WTC11 (cell line): ENCODE data around the gene DDX51. TPM values are rescaled to one million over a fixed set of nuclear protein-coding genes. Genes with fewer than 3 reads are reported as not detected.

Experiments used
- ATAC-seq: fragments of 200-7000 bp; cut with Tn5 transposase; 2 replicates; pipeline ENCODE4 v1.10.0; 2021; ENCODE audit warnings: mild to moderate bottlenecking, moderate library complexity
- CTCF ChIA-PET: fragments of 300-600 bp; sonication (Branson Sonifier 250); formaldehyde crosslinking; loops from one replicate; lab custom pipeline; 2021; ENCODE audit warnings: antibody characterized with exemption; lab: Charles Lee
- POLR2A ChIA-PET: fragments of 350-600 bp; sonication (Branson Sonifier 250); formaldehyde crosslinking; loops from one replicate; lab custom pipeline; 2021; ENCODE audit warnings: antibody characterized with exemption; lab: Charles Lee
- DNase-seq: peaks from one replicate; pipeline ENCODE4 v3.0.0; 2021; ENCODE audit warnings: low spot score
- H3K27ac Mint-ChIP-seq: 2 replicates; pipeline ENCODE4 v1.8.0; 2021; ENCODE audit warnings: mixed read lengths
- H3K27me3 Mint-ChIP-seq: 2 replicates; pipeline ENCODE4 v1.8.0; 2021; ENCODE audit warnings: low read depth, mild to moderate bottlenecking, moderate library complexity, mixed read lengths
- H3K36me3 Mint-ChIP-seq: 2 replicates; pipeline ENCODE4 v1.8.0; 2021; ENCODE audit warnings: mixed read lengths
- H3K4me1 Mint-ChIP-seq: 2 replicates; pipeline ENCODE4 v1.8.0; 2022; ENCODE audit warnings: mixed read lengths
- H3K4me3 Mint-ChIP-seq: 2 replicates; pipeline ENCODE4 v1.8.0; 2021; ENCODE audit warnings: mild to moderate bottlenecking, moderate library complexity, mixed read lengths
- H3K9me3 Mint-ChIP-seq: 2 replicates; pipeline ENCODE4 v1.8.0; 2021; ENCODE audit warnings: mixed read lengths
- GTF2I ChIP-seq: fragments of 250-450 bp; sonication (Bioruptor Pico); conservative IDR thresholded peaks from 2 replicates; pipeline ENCODE4 v1.4.0; 2021; ENCODE audit warnings: mild to moderate bottlenecking
- JAZF1 ChIP-seq: fragments of 250-450 bp; sonication (Bioruptor Pico); IDR thresholded peaks from 2 replicates; pipeline ENCODE4 v1.9.0; 2021; ENCODE audit warnings: moderate library complexity, mild to moderate bottlenecking, inconsistent platforms
- NR2C2 ChIP-seq: sonication (generic); formaldehyde crosslinking; IDR thresholded peaks from 2 replicates; pipeline ENCODE4 v1.8.0; 2022; ENCODE audit warnings: mild to moderate bottlenecking, missing genetic modification reagents
- RELA ChIP-seq: sonication (generic); formaldehyde crosslinking; IDR thresholded peaks from 2 replicates; pipeline ENCODE4 v1.8.1; 2022; ENCODE audit warnings: missing genetic modification reagents, mild to moderate bottlenecking, borderline replicate concordance
- SMAD3 ChIP-seq: sonication (generic); formaldehyde crosslinking; IDR thresholded peaks from 2 replicates; pipeline ENCODE4 v1.8.0; 2022; ENCODE audit warnings: missing genetic modification reagents, mild to moderate bottlenecking, borderline replicate concordance
- TEAD4 ChIP-seq: sonication (generic); formaldehyde crosslinking; IDR thresholded peaks from 2 replicates; pipeline ENCODE4 v1.8.0; 2022; ENCODE audit warnings: mild to moderate bottlenecking, missing genetic modification reagents
- ZBTB21 ChIP-seq: sonication (generic); formaldehyde crosslinking; IDR thresholded peaks from 2 replicates; pipeline ENCODE4 v1.8.1; 2023; ENCODE audit warnings: mild to moderate bottlenecking, missing genetic modification reagents, borderline replicate concordance
- ZNF263 ChIP-seq: sonication (generic); formaldehyde crosslinking; IDR thresholded peaks from 2 replicates; pipeline ENCODE4 v1.8.1; 2022; ENCODE audit warnings: low read depth, mild to moderate bottlenecking, moderate library complexity, missing genetic modification reagents
- total RNA-seq: library from RNA; stranded (reverse); gene quantifications from 3 replicates; pipeline ENCODE4 v1.2.3, GENCODE V29; 2021
- TF ChIP-seq, protein P1 (sequence below): fragments of 250-450 bp; sonication (Bioruptor Pico); conservative IDR thresholded peaks from 2 replicates; pipeline ENCODE4 v1.9.0; 2021; ENCODE audit warnings: mild to moderate bottlenecking
- TF ChIP-seq, protein P2 (sequence below): fragments of 250-450 bp; sonication (Bioruptor Pico); IDR thresholded peaks from 2 replicates; pipeline ENCODE4 v1.9.0; 2021; ENCODE audit warnings: mild to moderate bottlenecking
- TF ChIP-seq, protein P3 (sequence below): sonication (generic); formaldehyde crosslinking; IDR thresholded peaks from 2 replicates; pipeline ENCODE4 v1.8.1; 2023; ENCODE audit warnings: mild to moderate bottlenecking, moderate library complexity, missing genetic modification reagents
- TF ChIP-seq, protein P4 (sequence below): sonication (generic); formaldehyde crosslinking; IDR thresholded peaks from 2 replicates; pipeline ENCODE4 v1.8.1; 2023; ENCODE audit warnings: mild to moderate bottlenecking, missing genetic modification reagents, moderate library complexity
- TF ChIP-seq, protein P5 (sequence below): sonication (generic); formaldehyde crosslinking; IDR thresholded peaks from 2 replicates; pipeline ENCODE4 v1.8.1; 2023; ENCODE audit warnings: mild to moderate bottlenecking, missing genetic modification reagents, borderline replicate concordance
- TF ChIP-seq, protein P6 (sequence below): sonication (generic); formaldehyde crosslinking; IDR thresholded peaks from 2 replicates; pipeline ENCODE4 v1.8.0; 2022; ENCODE audit warnings: missing genetic modification reagents
- TF ChIP-seq, protein P7 (sequence below): fragments of 250-450 bp; sonication (Bioruptor Pico); IDR thresholded peaks from 2 replicates; pipeline ENCODE4 v1.9.0; 2021; ENCODE audit warnings: mild to moderate bottlenecking, borderline replicate concordance
- TF ChIP-seq, protein P8 (sequence below): sonication (generic); formaldehyde crosslinking; IDR thresholded peaks from 2 replicates; pipeline ENCODE4 v1.8.1; 2022; ENCODE audit warnings: missing genetic modification reagents, borderline replicate concordance

Gene DDX51
- total RNA-seq, 1 experiment from 2014 or later: 32.7 TPM

DNA sequence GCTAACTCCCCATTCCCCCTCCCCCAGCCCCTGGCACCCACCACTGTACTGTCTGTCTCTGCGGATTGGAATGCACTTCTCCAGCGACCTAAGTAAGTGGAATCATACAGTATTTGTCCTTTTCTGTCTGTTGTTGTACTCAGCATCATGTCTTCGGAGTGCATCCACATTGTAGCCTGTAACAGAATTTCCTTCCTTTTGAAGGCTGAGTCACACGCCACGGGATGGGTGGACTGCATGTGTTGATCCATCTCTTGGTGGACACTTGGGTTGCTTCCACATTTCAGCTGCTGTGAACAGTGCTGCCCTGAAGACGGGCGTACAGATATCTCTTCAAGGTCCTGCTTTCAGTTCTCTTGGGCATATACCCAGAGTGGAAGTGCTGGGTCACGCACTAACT, 34.4 kb downstream of the DDX51 start (continued):
- TF ChIP-seq, protein P1, sequence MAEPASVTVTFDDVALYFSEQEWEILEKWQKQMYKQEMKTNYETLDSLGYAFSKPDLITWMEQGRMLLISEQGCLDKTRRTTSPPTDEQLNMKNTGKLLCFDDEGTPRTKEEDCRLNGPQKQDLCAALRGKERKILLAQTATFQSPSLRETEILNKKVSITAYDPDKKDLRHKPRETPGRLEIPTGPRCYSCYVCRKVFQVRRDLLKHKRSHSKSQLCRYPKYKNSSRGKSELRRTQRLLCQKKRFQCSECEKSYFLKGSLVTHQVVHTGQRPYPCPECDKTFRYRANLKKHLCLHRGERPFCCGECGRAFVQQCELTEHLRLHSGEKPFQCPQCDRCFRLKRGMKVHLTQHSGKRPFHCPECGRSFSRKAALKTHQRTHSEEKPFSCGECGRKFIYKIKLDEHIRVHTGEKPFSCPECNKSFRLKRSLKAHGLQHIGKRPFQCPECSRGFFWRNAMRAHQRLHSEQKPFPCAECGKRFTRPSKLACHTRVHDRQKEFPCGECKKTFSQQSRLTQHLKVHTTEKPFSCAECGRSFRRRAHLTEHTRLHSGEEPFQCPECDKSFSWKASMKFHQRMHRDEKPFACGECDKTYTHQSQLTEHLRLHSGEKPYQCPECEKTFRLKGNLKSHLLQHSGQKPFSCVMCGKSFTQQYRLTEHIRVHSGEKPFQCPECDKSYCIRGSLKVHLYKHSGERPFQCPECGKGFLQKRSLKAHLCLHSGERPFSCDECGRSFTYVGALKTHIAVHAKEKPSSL (CRISPR knock-in tag): no peak
- no peak for TF ChIP-seq GTF2I (CRISPR knock-in tag)
- no peak for TF ChIP-seq TEAD4
- no peak for TF ChIP-seq ZNF263 (CRISPR knock-in tag)
- TF ChIP-seq, protein P2, sequence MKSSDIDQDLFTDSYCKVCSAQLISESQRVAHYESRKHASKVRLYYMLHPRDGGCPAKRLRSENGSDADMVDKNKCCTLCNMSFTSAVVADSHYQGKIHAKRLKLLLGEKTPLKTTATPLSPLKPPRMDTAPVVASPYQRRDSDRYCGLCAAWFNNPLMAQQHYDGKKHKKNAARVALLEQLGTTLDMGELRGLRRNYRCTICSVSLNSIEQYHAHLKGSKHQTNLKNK (CRISPR knock-in tag): no peak
- TF ChIP-seq, protein P3, sequence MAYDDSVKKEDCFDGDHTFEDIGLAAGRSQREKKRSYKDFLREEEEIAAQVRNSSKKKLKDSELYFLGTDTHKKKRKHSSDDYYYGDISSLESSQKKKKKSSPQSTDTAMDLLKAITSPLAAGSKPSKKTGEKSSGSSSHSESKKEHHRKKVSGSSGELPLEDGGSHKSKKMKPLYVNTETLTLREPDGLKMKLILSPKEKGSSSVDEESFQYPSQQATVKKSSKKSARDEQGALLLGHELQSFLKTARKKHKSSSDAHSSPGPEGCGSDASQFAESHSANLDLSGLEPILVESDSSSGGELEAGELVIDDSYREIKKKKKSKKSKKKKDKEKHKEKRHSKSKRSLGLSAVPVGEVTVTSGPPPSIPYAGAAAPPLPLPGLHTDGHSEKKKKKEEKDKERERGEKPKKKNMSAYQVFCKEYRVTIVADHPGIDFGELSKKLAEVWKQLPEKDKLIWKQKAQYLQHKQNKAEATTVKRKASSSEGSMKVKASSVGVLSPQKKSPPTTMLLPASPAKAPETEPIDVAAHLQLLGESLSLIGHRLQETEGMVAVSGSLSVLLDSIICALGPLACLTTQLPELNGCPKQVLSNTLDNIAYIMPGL: no peak
- no peak for TF ChIP-seq RELA (CRISPR knock-in tag)
- TF ChIP-seq SMAD3 (CRISPR knock-in tag): no peak

DNA sequence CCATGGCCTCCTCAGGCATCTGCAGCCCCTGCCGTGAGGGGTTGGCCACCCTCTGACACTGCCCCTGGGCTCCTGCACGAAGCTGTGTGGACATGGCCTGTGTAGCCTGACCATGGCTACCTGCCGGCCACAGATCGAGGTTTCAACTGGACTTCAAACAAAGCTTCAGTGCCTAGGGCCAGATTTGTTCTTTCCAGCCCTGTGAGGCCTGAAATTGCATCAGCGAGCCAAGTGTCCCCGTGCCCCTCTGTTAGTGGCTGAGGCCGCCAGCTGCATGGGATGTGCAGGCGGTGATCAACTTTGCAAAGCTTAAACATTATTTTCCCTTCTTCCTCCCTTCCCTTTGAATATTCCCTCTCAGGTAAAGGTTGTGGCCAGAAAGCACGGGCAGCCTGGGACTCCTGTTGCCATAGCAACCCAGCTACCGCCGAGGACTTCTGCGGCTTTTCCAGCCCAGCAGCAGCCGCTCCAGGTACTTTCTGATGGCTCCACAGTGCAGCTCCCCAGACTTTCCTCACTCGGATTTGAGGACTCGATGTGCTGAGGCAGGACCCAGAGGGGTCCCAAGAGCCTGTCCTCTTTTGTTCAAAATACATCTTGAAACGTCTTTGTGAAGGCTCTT, 35.8 kb downstream of the DDX51 start:
- peak; percentile 75 for ATAC-seq
- peak; percentile 43 for DNase-seq
- H3K4me3 Mint-ChIP-seq: no peak overlapping the region
- ChIA-PET POLR2A (interaction anchor here (1.0 kb wide), 1 partner anchor 17 kb away, joined by 3 read pairs; no protein-coding TSS in a partner anchor), CTCF (interaction anchor here (0.5 to 1.1 kb wide), 2 partner anchors 102 to 389 kb away, joined by 4 to 5 read pairs; no protein-coding TSS in a partner anchor)
- no peaks in the 10 kb centered on the region for H3K9me3 Mint-ChIP-seq
- peaks cover 27% of the 10 kb centered on the region for H3K36me3 Mint-ChIP-seq
- no peaks in the 10 kb centered on the region for H3K27me3 Mint-ChIP-seq
- peaks cover 3% of the 10 kb centered on the region for H3K4me1 Mint-ChIP-seq
- H3K27ac Mint-ChIP-seq: no peak overlapping the region
- TF ChIP-seq, protein P4, sequence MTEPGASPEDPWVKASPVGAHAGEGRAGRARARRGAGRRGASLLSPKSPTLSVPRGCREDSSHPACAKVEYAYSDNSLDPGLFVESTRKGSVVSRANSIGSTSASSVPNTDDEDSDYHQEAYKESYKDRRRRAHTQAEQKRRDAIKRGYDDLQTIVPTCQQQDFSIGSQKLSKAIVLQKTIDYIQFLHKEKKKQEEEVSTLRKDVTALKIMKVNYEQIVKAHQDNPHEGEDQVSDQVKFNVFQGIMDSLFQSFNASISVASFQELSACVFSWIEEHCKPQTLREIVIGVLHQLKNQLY (CRISPR knock-in tag): no peak
- TF ChIP-seq, protein P5, sequence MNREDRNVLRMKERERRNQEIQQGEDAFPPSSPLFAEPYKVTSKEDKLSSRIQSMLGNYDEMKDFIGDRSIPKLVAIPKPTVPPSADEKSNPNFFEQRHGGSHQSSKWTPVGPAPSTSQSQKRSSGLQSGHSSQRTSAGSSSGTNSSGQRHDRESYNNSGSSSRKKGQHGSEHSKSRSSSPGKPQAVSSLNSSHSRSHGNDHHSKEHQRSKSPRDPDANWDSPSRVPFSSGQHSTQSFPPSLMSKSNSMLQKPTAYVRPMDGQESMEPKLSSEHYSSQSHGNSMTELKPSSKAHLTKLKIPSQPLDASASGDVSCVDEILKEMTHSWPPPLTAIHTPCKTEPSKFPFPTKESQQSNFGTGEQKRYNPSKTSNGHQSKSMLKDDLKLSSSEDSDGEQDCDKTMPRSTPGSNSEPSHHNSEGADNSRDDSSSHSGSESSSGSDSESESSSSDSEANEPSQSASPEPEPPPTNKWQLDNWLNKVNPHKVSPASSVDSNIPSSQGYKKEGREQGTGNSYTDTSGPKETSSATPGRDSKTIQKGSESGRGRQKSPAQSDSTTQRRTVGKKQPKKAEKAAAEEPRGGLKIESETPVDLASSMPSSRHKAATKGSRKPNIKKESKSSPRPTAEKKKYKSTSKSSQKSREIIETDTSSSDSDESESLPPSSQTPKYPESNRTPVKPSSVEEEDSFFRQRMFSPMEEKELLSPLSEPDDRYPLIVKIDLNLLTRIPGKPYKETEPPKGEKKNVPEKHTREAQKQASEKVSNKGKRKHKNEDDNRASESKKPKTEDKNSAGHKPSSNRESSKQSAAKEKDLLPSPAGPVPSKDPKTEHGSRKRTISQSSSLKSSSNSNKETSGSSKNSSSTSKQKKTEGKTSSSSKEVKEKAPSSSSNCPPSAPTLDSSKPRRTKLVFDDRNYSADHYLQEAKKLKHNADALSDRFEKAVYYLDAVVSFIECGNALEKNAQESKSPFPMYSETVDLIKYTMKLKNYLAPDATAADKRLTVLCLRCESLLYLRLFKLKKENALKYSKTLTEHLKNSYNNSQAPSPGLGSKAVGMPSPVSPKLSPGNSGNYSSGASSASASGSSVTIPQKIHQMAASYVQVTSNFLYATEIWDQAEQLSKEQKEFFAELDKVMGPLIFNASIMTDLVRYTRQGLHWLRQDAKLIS (CRISPR knock-in tag): no peak
- TF ChIP-seq, protein P6, sequence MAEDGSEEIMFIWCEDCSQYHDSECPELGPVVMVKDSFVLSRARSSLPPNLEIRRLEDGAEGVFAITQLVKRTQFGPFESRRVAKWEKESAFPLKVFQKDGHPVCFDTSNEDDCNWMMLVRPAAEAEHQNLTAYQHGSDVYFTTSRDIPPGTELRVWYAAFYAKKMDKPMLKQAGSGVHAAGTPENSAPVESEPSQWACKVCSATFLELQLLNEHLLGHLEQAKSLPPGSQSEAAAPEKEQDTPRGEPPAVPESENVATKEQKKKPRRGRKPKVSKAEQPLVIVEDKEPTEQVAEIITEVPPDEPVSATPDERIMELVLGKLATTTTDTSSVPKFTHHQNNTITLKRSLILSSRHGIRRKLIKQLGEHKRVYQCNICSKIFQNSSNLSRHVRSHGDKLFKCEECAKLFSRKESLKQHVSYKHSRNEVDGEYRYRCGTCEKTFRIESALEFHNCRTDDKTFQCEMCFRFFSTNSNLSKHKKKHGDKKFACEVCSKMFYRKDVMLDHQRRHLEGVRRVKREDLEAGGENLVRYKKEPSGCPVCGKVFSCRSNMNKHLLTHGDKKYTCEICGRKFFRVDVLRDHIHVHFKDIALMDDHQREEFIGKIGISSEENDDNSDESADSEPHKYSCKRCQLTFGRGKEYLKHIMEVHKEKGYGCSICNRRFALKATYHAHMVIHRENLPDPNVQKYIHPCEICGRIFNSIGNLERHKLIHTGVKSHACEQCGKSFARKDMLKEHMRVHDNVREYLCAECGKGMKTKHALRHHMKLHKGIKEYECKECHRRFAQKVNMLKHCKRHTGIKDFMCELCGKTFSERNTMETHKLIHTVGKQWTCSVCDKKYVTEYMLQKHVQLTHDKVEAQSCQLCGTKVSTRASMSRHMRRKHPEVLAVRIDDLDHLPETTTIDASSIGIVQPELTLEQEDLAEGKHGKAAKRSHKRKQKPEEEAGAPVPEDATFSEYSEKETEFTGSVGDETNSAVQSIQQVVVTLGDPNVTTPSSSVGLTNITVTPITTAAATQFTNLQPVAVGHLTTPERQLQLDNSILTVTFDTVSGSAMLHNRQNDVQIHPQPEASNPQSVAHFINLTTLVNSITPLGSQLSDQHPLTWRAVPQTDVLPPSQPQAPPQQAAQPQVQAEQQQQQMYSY: no peak
- TF ChIP-seq JAZF1 (CRISPR knock-in tag): no peak
- TF ChIP-seq, protein P7, sequence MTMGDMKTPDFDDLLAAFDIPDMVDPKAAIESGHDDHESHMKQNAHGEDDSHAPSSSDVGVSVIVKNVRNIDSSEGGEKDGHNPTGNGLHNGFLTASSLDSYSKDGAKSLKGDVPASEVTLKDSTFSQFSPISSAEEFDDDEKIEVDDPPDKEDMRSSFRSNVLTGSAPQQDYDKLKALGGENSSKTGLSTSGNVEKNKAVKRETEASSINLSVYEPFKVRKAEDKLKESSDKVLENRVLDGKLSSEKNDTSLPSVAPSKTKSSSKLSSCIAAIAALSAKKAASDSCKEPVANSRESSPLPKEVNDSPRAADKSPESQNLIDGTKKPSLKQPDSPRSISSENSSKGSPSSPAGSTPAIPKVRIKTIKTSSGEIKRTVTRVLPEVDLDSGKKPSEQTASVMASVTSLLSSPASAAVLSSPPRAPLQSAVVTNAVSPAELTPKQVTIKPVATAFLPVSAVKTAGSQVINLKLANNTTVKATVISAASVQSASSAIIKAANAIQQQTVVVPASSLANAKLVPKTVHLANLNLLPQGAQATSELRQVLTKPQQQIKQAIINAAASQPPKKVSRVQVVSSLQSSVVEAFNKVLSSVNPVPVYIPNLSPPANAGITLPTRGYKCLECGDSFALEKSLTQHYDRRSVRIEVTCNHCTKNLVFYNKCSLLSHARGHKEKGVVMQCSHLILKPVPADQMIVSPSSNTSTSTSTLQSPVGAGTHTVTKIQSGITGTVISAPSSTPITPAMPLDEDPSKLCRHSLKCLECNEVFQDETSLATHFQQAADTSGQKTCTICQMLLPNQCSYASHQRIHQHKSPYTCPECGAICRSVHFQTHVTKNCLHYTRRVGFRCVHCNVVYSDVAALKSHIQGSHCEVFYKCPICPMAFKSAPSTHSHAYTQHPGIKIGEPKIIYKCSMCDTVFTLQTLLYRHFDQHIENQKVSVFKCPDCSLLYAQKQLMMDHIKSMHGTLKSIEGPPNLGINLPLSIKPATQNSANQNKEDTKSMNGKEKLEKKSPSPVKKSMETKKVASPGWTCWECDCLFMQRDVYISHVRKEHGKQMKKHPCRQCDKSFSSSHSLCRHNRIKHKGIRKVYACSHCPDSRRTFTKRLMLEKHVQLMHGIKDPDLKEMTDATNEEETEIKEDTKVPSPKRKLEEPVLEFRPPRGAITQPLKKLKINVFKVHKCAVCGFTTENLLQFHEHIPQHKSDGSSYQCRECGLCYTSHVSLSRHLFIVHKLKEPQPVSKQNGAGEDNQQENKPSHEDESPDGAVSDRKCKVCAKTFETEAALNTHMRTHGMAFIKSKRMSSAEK (CRISPR knock-in tag): no peak
- TF ChIP-seq NR2C2 (CRISPR knock-in tag): no peak
- no peak for TF ChIP-seq ZBTB21 (CRISPR knock-in tag)
- TF ChIP-seq, protein P8, sequence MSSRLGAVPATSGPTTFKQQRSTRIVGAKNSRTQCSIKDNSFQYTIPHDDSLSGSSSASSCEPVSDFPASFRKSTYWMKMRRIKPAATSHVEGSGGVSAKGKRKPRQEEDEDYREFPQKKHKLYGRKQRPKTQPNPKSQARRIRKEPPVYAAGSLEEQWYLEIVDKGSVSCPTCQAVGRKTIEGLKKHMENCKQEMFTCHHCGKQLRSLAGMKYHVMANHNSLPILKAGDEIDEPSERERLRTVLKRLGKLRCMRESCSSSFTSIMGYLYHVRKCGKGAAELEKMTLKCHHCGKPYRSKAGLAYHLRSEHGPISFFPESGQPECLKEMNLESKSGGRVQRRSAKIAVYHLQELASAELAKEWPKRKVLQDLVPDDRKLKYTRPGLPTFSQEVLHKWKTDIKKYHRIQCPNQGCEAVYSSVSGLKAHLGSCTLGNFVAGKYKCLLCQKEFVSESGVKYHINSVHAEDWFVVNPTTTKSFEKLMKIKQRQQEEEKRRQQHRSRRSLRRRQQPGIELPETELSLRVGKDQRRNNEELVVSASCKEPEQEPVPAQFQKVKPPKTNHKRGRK (CRISPR knock-in tag): no peak
